Caco-2 (cell line): ENCODE data around the gene TSEN2. TPM values are rescaled to one million over a fixed set of nuclear protein-coding genes. Genes with fewer than 3 reads are reported as not detected.

Experiments
- BruUV-seq: library from RNA; stranded (reverse); fragments of 400-500 nt; replicated peaks from 2 replicates; lab custom pipeline; 2021; lab: Mats Ljungman, UMichigan
- CTCF ChIA-PET: fragments of 300-600 bp; sonication (Branson Sonifier 250); formaldehyde crosslinking; loops from one replicate; lab custom pipeline; 2022; ENCODE audit warnings: antibody characterized with exemption; lab: Charles Lee
- POLR2A ChIA-PET: fragments of 300-600 bp; sonication (Branson Sonifier 250); formaldehyde crosslinking; loops from one replicate; lab custom pipeline; 2022; ENCODE audit warnings: antibody characterized with exemption; lab: Charles Lee
- DNase-seq, 2 experiments: peaks; one replicate each; pipeline versions ENCODE4 v3.0.0 to v3.0.0-alpha.2; 2020 to 2022
- H3K27me3 ChIP-seq: replicated peaks from 2 replicates; pipeline ENCODE4 v1.6.0; 2011; ENCODE audit warnings: low read length; ENCODE audit not compliant: control insufficient read depth, insufficient read depth
- H3K36me3 ChIP-seq: 2 replicates; pipeline ENCODE4 v1.5.1; 2011; ENCODE audit warnings: low read length; ENCODE audit not compliant: control insufficient read depth, insufficient read depth
- H3K4me1 ChIP-seq: fragments of 250-450 bp; sonication (Bioruptor Pico); 2 replicates; pipeline ENCODE4 v1.5.1; 2020; ENCODE audit warnings: mild to moderate bottlenecking
- H3K4me3 ChIP-seq: 2 replicates; pipeline ENCODE4 v1.5.1; 2011; ENCODE audit warnings: low read depth, mild to moderate bottlenecking, control low read depth, low read length
- H3K9me3 ChIP-seq: fragments of 250-450 bp; sonication (Bioruptor Pico); 2 replicates; pipeline ENCODE4 v1.5.1; 2020; ENCODE audit warnings: mild to moderate bottlenecking, moderate library complexity
- H3K27ac Mint-ChIP-seq: one replicate; pipeline ENCODE4 v1.8.0; 2022; ENCODE audit warnings: mixed read lengths; ENCODE audit not compliant: unreplicated experiment
- H3K27me3 Mint-ChIP-seq: one replicate; pipeline ENCODE4 v1.8.0; 2022; ENCODE audit warnings: mixed read lengths; ENCODE audit not compliant: insufficient read depth, unreplicated experiment
- H3K36me3 Mint-ChIP-seq: one replicate; pipeline ENCODE4 v1.8.0; 2022; ENCODE audit warnings: mild to moderate bottlenecking, mixed read lengths; ENCODE audit not compliant: insufficient read depth, unreplicated experiment
- H3K4me1 Mint-ChIP-seq: one replicate; pipeline ENCODE4 v1.8.0; 2022; ENCODE audit warnings: low read depth, mixed read lengths; ENCODE audit not compliant: unreplicated experiment
- H3K4me3 Mint-ChIP-seq: one replicate; pipeline ENCODE4 v1.8.0; 2022; ENCODE audit warnings: mild to moderate bottlenecking, moderate library complexity, mixed read lengths; ENCODE audit not compliant: unreplicated experiment
- H3K9me3 Mint-ChIP-seq: one replicate; pipeline ENCODE4 v1.8.0; 2022; ENCODE audit warnings: mixed read lengths; ENCODE audit not compliant: unreplicated experiment
- CTCF ChIP-seq, 2 experiments: fragments of 200-600 bp in 1 of 2; IDR thresholded peaks; 1 replicate in 1 of 2; 2 replicates in 1 of 2; pipeline versions ENCODE4 v1.5.1 to v1.8.0; 2011 to 2022; ENCODE audit warnings: antibody characterized with exemption in 1 of 2, control low read depth in 1 of 2, inconsistent platforms in 1 of 2, low read depth in 1 of 2, low read length in 1 of 2, mild to moderate bottlenecking in 1 of 2, moderate library complexity in 1 of 2; ENCODE audit not compliant: insufficient read depth in 1 of 2, severe bottlenecking in 1 of 2, unreplicated experiment in 1 of 2
- intact Hi-C: fragments of 100-400 bp; cut with micrococcal nuclease; formaldehyde crosslinking; loops from one replicate; pipeline ENCODE4 v1.10.0; 2022; ENCODE audit not compliant: unreplicated experiment
- total RNA-seq: library from RNA; stranded (reverse); gene quantifications from 2 replicates; pipeline ENCODE4 v1.2.3, GENCODE V29; 2022

Gene TSEN2
- total RNA-seq, 1 experiment from 2014 or later = 19.6 TPM

DNA sequence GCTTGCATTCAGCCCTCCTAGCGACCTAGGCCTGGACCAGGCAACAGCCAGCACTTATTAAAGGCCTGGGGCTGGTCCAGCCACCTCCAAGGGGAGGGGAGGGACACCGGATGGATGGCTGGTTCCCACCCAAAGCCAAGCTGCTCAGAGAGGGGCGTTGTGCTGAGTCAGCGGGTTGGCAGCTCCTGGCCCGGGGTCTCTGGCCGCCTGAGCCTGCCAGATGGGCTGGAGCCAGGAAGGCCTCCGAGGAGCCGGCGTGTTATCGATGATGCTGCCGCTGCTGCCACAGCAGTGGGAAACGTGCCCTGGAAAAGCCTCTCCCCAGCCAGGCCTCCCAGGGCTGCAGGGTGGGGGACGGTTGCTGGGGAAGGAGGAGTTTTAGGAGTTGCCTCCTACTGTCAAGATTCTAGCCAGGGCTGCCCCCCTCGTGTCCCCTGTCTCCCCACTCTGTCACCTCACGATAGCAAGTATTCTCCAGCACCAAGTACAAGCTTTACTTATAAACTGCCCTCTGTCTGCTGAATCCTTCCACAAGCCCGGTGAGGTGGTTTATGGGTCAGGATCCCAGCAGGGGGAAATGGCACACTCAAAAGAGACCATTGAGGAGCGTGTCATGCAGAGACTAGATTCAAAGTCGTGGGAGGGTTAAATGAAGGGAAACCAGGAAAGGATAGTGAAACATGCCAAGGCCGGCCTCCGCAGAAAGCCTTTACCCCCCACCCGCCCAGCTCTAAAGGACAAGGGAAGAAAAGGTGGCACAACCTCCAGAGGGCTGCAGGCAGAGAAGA is 43.2 kb upstream of the TSEN2 start:
- Mint-ChIP-seq H3K27ac (peak overlapping the region; percentile 50), H3K4me1 (peaks cover 31% of the 10 kb centered on the region), H3K36me3 (peaks cover 15% of the 10 kb centered on the region), H3K27me3 (no peaks in the 10 kb centered on the region), H3K9me3 (no peaks in the 10 kb centered on the region), H3K4me3 (no peak overlapping the region)
- POLR2A ChIA-PET = no interaction called here
- H3K4me1 ChIP-seq = peaks cover 32% of the 10 kb centered on the region
- no peak for TF ChIP-seq CTCF (IDR thresholded peaks at IDR 0.05; ENCODE audit: insufficient read depth in 1 of 2, low read depth in 1 of 2, low read length in 1 of 2, severe bottlenecking in 1 of 2, unreplicated experiment in 1 of 2)
- no peaks in the 10 kb centered on the region for H3K36me3 ChIP-seq
- intact Hi-C loops = loop anchor here (10.0 kb wide), 1 partner anchor 156 kb away; the partner anchor contains the start of gene PPARG
- no peaks in the 10 kb centered on the region for H3K9me3 ChIP-seq
- H3K27me3 ChIP-seq = no peaks in the 10 kb centered on the region
- BruUV-seq = no TSS peak
- no peak for DNase-seq
- no peak overlapping the region for H3K4me3 ChIP-seq
- CTCF ChIA-PET = interaction anchor here (1.0 kb wide), 1 partner anchor 38 kb away, joined by 3 read pairs; no protein-coding TSS in a partner anchor

GRCh38 chr3:12442654-12443501 is 41.4 kb upstream of the TSEN2 start:
- Histone ChIP-seq H3K27me3 (no peaks in the 10 kb centered on the region), H3K4me3 (no peak overlapping the region), H3K9me3 (no peaks in the 10 kb centered on the region), H3K36me3 (no peaks in the 10 kb centered on the region), H3K4me1 (peaks cover 37% of the 10 kb centered on the region)
- CTCF ChIA-PET = interaction anchor here (1.1 kb wide), 1 partner anchor 37 kb away, joined by 4 read pairs; no protein-coding TSS in a partner anchor
- Mint-ChIP-seq H3K4me1 (peaks cover 40% of the 10 kb centered on the region), H3K27me3 (no peaks in the 10 kb centered on the region), H3K36me3 (peaks cover 15% of the 10 kb centered on the region), H3K9me3 (no peaks in the 10 kb centered on the region), H3K4me3 (peak overlapping the region; percentile 10), H3K27ac (peak overlapping the region; percentile 92)
- intact Hi-C loops = loop anchor here (10.0 kb wide), 1 partner anchor 158 kb away; the partner anchor contains the start of gene PPARG
- BruUV-seq = no TSS peak
- POLR2A ChIA-PET = no interaction called here
- no peak for DNase-seq
- no peak for TF ChIP-seq CTCF (IDR thresholded peaks at IDR 0.05; ENCODE audit: insufficient read depth in 1 of 2, low read depth in 1 of 2, low read length in 1 of 2, severe bottlenecking in 1 of 2, unreplicated experiment in 1 of 2)
